CD4-positive, alpha-beta T cell (primary cell): ENCODE results near the gene ADGRG3. TPM values are rescaled to one million over a fixed set of nuclear protein-coding genes. Genes with fewer than 3 reads are reported as not detected.

Experiments
- ATAC-seq: fragments of 200-7000 bp; cut with Tn5 transposase; one replicate; pipeline ENCODE4 v1.10.0; 2022; ENCODE audit warnings: mild to moderate bottlenecking; ENCODE audit not compliant: poor library complexity
- CTCF ChIA-PET: fragments of 350-600 bp; sonication (Branson Sonifier 250); formaldehyde crosslinking; loops from one replicate; lab custom pipeline; 2021; ENCODE audit warnings: antibody characterized with exemption, inconsistent platforms; lab: Charles Lee
- POLR2A ChIA-PET: fragments of 350-600 bp; sonication (Branson Sonifier 250); formaldehyde crosslinking; loops from one replicate; lab custom pipeline; 2021; ENCODE audit warnings: antibody characterized with exemption, inconsistent platforms; lab: Charles Lee
- DNase-seq, 14 experiments: peaks; one replicate each; pipeline ENCODE4 v3.0.0-alpha.2; 2013 to 2020; ENCODE audit warnings: mixed read lengths in 2 of 14
- H3K27ac ChIP-seq, 2 donors: one replicate each; pipeline versions ENCODE4 v1.5.1 to v1.7.0; 2013; ENCODE audit warnings: low read length in 2 of 2, low read depth in 1 of 2, mild to moderate bottlenecking in 1 of 2
- H3K27me3 ChIP-seq, 2 experiments: 1 replicate in 1 of 2; 2 replicates in 1 of 2; pipeline versions ENCODE4 v1.6.1 to v1.7.0; 2013; ENCODE audit warnings: low read length in 2 of 2, control low read depth in 1 of 2, mild to moderate bottlenecking in 1 of 2, moderate library complexity in 1 of 2; ENCODE audit not compliant: insufficient read depth in 2 of 2, control insufficient read depth in 1 of 2
- H3K36me3 ChIP-seq: one replicate; pipeline ENCODE4 v1.6.1; 2013; ENCODE audit warnings: low read length, control low read depth; ENCODE audit not compliant: insufficient read depth
- H3K4me1 ChIP-seq: one replicate; pipeline ENCODE4 v1.6.1; 2013; ENCODE audit warnings: low read length, control low read depth; ENCODE audit not compliant: insufficient read depth
- H3K4me3 ChIP-seq: one replicate; pipeline ENCODE4 v1.5.1; 2013; ENCODE audit warnings: mild to moderate bottlenecking, low read length, moderate library complexity
- H3K9me3 ChIP-seq, 2 experiments: 1 replicate in 1 of 2; 2 replicates in 1 of 2; pipeline versions ENCODE4 v1.6.1 to v1.7.0; 2013; ENCODE audit warnings: low read length in 2 of 2, mild to moderate bottlenecking in 2 of 2, control low read depth in 1 of 2, moderate library complexity in 1 of 2; ENCODE audit not compliant: control insufficient read depth in 1 of 2, insufficient read depth in 1 of 2
- H3K27ac Mint-ChIP-seq: one replicate; pipeline ENCODE4 v1.8.0; 2020; ENCODE audit warnings: mixed read lengths
- H3K27me3 Mint-ChIP-seq: one replicate; pipeline ENCODE4 v1.8.0; 2021; ENCODE audit warnings: mixed read lengths
- H3K36me3 Mint-ChIP-seq: one replicate; pipeline ENCODE4 v1.8.0; 2021; ENCODE audit warnings: low read depth, mixed read lengths
- H3K4me1 Mint-ChIP-seq: one replicate; pipeline ENCODE4 v1.8.0; 2021; ENCODE audit warnings: low read depth, mixed read lengths
- H3K4me3 Mint-ChIP-seq: one replicate; pipeline ENCODE4 v1.8.0; 2020; ENCODE audit warnings: mild to moderate bottlenecking, mixed read lengths
- H3K9me3 Mint-ChIP-seq: one replicate; pipeline ENCODE4 v1.8.0; 2020; ENCODE audit warnings: mixed read lengths
- intact Hi-C, 2 experiments: fragments of 100-400 bp; cut with DNase I in 1 of 2; cut with micrococcal nuclease in 1 of 2; formaldehyde crosslinking; loops; one replicate each; pipeline versions ENCODE4 v1.15.1 to v1.9.0; 2023 to 2025; cut with DNase I, micrococcal nuclease
- total RNA-seq, 174 experiments: library from RNA in 2 of 174; stranded (reverse) in 2 of 174; gene quantifications; one replicate each; pipeline ENCODE4 v1.2.3 and lab custom pipeline; 2021 to 2026
- TF ChIP-seq, protein P1 (sequence below): fragments of 200-600 bp; IDR thresholded peaks from one replicate; pipeline ENCODE4 v1.8.0; 2022; ENCODE audit warnings: antibody characterized with exemption, mild to moderate bottlenecking

The ADGRG3 gene
- total RNA-seq, 2 experiments from 2014 or later: 0.28 TPM; not detected in 1

DNA sequence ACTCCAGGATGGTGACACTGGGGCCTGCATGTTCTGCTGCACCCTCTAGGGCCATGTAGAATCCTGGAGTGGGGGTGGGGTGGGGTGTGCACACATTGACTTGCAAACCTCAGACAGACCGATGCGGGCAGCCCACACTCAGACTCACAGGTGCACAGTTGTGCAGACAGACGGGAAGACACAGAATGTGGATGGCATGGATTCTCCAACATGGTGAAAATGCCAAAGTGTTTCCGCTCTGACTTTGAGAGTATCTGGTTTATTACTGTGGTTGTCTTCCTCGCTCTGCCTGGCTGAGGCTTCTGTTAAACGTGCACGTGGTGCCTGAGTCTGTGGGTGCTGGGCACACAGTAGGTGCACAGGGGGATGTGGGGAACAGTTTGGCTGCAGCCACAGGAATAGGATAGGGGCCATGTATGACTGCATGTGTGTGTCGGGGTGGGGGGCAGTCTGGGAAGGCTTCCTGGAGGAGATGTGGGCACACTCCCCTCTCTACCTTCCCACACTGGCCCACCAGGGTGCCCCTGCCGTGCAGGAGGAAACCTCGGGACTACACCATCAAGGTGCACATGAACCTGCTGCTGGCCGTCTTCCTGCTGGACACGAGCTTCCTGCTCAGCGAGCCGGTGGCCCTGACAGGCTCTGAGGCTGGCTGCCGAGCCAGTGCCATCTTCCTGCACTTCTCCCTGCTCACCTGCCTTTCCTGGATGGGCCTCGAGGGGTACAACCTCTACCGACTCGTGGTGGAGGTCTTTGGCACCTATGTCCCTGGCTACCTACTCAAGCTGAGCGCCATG lies 9.0 kb upstream of the ADGRG3 start:
- Histone ChIP-seq H3K9me3 (no peaks in the 10 kb centered on the region), H3K4me1 (peaks cover 15% of the 10 kb centered on the region), H3K4me3 (no peak overlapping the region), H3K27me3 (no peaks in the 10 kb centered on the region), H3K27ac (no peak overlapping the region), H3K36me3 (no peaks in the 10 kb centered on the region)
- CTCF ChIA-PET: no interaction called here
- intact Hi-C loops: no loop called here
- no peak overlapping the region for H3K4me3 Mint-ChIP-seq
- no peak for DNase-seq
- H3K36me3 Mint-ChIP-seq: no peaks in the 10 kb centered on the region
- H3K27me3 Mint-ChIP-seq: no peaks in the 10 kb centered on the region
- TF ChIP-seq, protein P1, sequence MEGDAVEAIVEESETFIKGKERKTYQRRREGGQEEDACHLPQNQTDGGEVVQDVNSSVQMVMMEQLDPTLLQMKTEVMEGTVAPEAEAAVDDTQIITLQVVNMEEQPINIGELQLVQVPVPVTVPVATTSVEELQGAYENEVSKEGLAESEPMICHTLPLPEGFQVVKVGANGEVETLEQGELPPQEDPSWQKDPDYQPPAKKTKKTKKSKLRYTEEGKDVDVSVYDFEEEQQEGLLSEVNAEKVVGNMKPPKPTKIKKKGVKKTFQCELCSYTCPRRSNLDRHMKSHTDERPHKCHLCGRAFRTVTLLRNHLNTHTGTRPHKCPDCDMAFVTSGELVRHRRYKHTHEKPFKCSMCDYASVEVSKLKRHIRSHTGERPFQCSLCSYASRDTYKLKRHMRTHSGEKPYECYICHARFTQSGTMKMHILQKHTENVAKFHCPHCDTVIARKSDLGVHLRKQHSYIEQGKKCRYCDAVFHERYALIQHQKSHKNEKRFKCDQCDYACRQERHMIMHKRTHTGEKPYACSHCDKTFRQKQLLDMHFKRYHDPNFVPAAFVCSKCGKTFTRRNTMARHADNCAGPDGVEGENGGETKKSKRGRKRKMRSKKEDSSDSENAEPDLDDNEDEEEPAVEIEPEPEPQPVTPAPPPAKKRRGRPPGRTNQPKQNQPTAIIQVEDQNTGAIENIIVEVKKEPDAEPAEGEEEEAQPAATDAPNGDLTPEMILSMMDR: no peak
- ATAC-seq: no peak
- POLR2A ChIA-PET: no interaction called here
- H3K9me3 Mint-ChIP-seq: no peaks in the 10 kb centered on the region
- H3K4me1 Mint-ChIP-seq: no peaks in the 10 kb centered on the region
- no peak overlapping the region for H3K27ac Mint-ChIP-seq

- DNase-seq (no peak), ATAC-seq (no peak)
- TF ChIP-seq, protein P1: no peak
- no peaks in the 10 kb centered on the region for H3K36me3 ChIP-seq
- no peaks in the 10 kb centered on the region for H3K9me3 ChIP-seq
- no peak overlapping the region for H3K4me3 Mint-ChIP-seq
- H3K4me1 ChIP-seq: peaks cover 11% of the 10 kb centered on the region
- ChIA-PET CTCF (no interaction called here), POLR2A (no interaction called here)
- H3K27ac Mint-ChIP-seq: no peak overlapping the region
- no peaks in the 10 kb centered on the region for H3K27me3 Mint-ChIP-seq
- H3K36me3 Mint-ChIP-seq: no peaks in the 10 kb centered on the region
- H3K27ac ChIP-seq: no peak overlapping the region
- intact Hi-C loops: no loop called here
- no peaks in the 10 kb centered on the region for H3K27me3 ChIP-seq
- no peaks in the 10 kb centered on the region for H3K4me1 Mint-ChIP-seq
- H3K4me3 ChIP-seq: no peak overlapping the region
- no peaks in the 10 kb centered on the region for H3K9me3 Mint-ChIP-seq
Observed at GRCh38 chr16:57660715-57661463, 7.2 kb upstream of the ADGRG3 start.

DNA sequence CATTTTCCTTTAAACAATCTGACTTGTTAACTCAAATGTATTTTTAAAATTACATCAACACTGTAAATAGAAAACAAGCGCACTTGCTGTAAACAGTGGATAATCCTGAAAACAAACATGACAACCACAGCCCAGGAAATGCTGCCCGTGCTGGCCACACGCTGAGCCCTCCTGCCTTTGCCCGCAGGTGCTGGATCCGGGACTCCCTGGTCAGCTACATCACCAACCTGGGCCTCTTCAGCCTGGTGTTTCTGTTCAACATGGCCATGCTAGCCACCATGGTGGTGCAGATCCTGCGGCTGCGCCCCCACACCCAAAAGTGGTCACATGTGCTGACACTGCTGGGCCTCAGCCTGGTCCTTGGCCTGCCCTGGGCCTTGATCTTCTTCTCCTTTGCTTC lies 6.6 kb upstream of the ADGRG3 start:
- ChIA-PET POLR2A (no interaction called here), CTCF (no interaction called here)
- Mint-ChIP-seq H3K4me1 (no peaks in the 10 kb centered on the region), H3K4me3 (no peak overlapping the region), H3K27me3 (no peaks in the 10 kb centered on the region), H3K27ac (no peak overlapping the region), H3K9me3 (no peaks in the 10 kb centered on the region), H3K36me3 (no peaks in the 10 kb centered on the region)
- ATAC-seq (no peak), DNase-seq (no peak)
- Histone ChIP-seq H3K4me1 (peaks cover 4% of the 10 kb centered on the region), H3K4me3 (no peak overlapping the region), H3K9me3 (no peaks in the 10 kb centered on the region), H3K27ac (no peak overlapping the region), H3K27me3 (no peaks in the 10 kb centered on the region), H3K36me3 (no peaks in the 10 kb centered on the region)
- TF ChIP-seq, protein P1: no peak
- intact Hi-C loops: no loop called here
